ENCODE data around the gene FXYD7.

FXYD7 gene

DNA sequence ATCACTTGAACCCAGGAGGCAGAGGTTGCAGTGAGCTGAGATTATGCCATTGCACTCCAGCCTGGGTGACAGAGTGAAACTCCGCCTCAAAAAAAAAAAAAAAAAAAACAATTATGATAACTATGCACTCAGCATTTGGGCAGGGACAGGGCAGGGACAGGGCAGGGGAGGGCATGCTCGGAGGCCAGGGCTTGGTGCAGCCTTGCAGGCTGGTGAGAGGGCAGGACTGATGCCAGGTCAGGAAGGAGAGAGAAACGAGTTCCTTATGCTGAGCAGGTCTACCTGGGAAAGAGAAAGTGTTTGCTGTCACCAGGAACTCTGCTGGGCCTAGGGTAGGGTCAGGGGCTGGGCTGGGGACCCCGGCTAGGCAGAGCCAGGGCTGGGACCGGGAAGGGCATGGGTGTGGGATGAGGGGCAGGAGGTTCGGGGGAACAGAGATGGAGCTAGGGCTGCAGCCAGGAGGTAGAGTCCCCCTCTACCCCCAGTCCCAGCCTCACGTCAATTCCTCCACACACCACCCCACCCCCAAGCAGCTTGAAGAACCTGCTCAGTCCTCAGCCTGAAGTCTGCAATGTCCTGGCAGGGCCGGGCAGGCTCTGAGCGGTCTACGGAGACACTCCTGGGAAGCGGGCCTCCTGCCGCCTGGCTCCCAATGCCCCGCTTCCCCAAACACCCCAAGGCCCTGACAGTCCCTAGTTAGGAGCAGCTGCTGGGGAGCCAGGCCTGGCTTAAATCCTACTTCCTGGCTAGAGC lies 24.6 kb upstream of the FXYD7 start:
- Mint-ChIP-seq H3K27ac (no peak overlapping the region), H3K4me3 (no peak overlapping the region), H3K4me1 (ENCODE audit: low read depth) (peaks cover 3% of the 10 kb centered on the region), H3K27me3 (ENCODE audit: low read depth) (peaks cover 6% of the 10 kb centered on the region), H3K36me3 (ENCODE audit: low read depth) (no peaks in the 10 kb centered on the region), H3K9me3 (no peaks in the 10 kb centered on the region)

GRCh38 chr19:35119091-35119490 lies 24.0 kb upstream of the FXYD7 start:
- peaks cover 6% of the 10 kb centered on the region for H3K4me1 Mint-ChIP-seq (ENCODE audit: low read depth)
- H3K27ac Mint-ChIP-seq: no peak overlapping the region
- no peaks in the 10 kb centered on the region for H3K9me3 Mint-ChIP-seq
- H3K27me3 Mint-ChIP-seq (ENCODE audit: low read depth): peaks cover 6% of the 10 kb centered on the region
- no peak overlapping the region for H3K4me3 Mint-ChIP-seq
- no peaks in the 10 kb centered on the region for H3K36me3 Mint-ChIP-seq (ENCODE audit: low read depth)

GRCh38 chr19:35119578-35120155 lies 23.4 kb upstream of the FXYD7 start:
- Mint-ChIP-seq H3K27ac (no peak overlapping the region), H3K27me3 (ENCODE audit: low read depth) (peaks cover 6% of the 10 kb centered on the region), H3K9me3 (no peaks in the 10 kb centered on the region), H3K36me3 (ENCODE audit: low read depth) (no peaks in the 10 kb centered on the region), H3K4me1 (ENCODE audit: low read depth) (peaks cover 11% of the 10 kb centered on the region), H3K4me3 (no peak overlapping the region)

DNA sequence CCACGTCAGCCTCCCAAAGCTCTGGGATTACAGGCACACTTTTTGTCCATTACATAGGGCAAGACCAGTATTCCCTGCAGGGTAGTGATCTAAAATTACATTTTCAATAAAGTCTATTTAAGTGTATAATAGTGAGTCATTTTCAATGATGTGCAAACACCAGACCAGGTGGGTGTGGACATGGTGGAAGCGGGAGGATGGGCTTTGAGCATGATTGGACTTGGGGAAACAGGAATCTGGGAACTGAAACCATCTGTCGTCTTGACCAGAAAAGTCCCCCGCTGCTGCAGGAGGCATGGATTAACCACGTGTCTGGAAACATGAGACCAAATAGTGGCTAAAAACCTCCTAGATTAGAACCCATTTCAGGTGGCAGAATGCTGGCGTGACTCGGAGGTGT lies 22.6 kb upstream of the FXYD7 start:
- Mint-ChIP-seq H3K27ac (no peak overlapping the region), H3K27me3 (ENCODE audit: low read depth) (peaks cover 6% of the 10 kb centered on the region), H3K4me3 (no peak overlapping the region), H3K36me3 (ENCODE audit: low read depth) (no peaks in the 10 kb centered on the region), H3K4me1 (ENCODE audit: low read depth) (peaks cover 12% of the 10 kb centered on the region), H3K9me3 (no peaks in the 10 kb centered on the region)

DNA sequence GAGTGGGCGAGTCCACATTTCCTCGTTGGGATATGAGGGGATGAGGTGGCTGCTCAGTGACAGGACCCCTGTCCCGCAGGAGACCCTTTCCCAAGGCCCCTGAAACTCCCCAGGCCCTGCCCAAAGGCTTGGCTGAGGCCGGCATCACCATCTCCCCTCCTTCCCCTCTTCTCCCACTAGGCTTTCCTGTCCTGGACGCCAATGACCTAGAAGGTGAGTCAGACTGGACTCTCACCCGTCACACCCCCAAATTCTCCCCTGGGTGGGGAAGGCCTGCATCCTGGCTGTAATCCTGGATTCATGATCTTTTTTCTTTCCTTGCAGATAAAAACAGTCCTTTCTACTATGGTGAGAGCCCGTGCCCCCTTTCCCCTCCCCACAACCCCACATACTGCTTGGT lies 22.2 kb upstream of the FXYD7 start:
- Mint-ChIP-seq H3K4me3 (no peak overlapping the region), H3K27me3 (ENCODE audit: low read depth) (peaks cover 6% of the 10 kb centered on the region), H3K36me3 (ENCODE audit: low read depth) (no peaks in the 10 kb centered on the region), H3K27ac (no peak overlapping the region), H3K9me3 (no peaks in the 10 kb centered on the region), H3K4me1 (ENCODE audit: low read depth) (peaks cover 12% of the 10 kb centered on the region)

DNA sequence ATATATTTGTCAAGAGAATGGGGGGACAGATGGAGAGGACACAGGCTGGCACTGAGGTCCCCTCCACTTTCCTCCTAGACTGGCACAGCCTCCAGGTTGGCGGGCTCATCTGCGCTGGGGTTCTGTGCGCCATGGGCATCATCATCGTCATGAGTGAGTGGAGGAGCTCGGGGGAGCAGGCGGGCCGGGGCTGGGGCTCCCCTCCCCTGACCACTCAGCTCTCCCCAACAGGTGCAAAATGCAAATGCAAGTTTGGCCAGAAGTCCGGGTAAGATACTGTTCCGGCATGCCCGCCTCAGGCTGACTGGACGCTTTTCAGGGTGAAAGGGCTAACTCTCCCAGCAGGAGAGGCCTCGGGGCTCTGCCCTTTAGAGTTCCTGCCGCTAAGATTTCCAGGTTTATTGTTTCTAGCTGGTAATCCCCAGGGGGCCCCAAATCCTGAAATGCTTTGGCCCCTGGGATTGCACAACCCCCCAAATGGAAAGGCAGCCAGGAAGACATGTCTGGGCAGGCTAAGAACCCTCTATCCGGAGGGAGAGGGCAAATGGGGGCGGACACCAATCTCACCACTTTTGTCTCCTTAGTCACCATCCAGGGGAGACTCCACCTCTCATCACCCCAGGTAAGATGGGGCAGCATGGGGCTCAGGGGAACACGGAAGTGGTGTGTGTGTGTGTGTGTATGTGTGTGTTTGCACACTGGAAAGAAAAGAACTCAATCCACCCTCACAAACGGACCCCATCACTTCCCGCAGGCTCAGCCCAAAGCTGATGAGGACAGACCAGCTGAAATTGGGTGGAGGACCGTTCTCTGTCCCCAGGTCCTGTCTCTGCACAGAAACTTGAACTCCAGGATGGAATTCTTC lies 20.1 kb upstream of the FXYD7 start:
- Mint-ChIP-seq H3K27ac (no peak overlapping the region), H3K36me3 (ENCODE audit: low read depth) (no peaks in the 10 kb centered on the region), H3K9me3 (no peaks in the 10 kb centered on the region), H3K27me3 (ENCODE audit: low read depth) (no peaks in the 10 kb centered on the region), H3K4me3 (no peak overlapping the region), H3K4me1 (ENCODE audit: low read depth) (peaks cover 12% of the 10 kb centered on the region)

DNA sequence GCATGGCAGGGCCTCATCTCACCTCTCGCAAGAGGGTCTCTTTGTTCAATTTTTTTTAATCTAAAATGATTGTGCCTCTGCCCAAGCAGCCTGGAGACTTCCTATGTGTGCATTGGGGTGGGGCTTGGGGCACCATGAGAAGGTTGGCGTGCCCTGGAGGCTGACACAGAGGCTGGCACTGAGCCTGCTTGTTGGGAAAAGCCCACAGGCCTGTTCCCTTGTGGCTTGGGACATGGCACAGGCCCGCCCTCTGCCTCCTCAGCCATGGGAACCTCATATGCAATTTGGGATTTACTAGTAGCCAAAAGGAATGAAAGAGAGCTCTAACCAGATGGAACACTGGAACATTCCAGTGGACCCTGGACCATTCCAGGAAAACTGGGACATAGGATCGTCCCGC lies 19.5 kb upstream of the FXYD7 start:
- Mint-ChIP-seq H3K36me3 (ENCODE audit: low read depth) (no peaks in the 10 kb centered on the region), H3K4me3 (peak overlapping the region; percentile 69), H3K27ac (no peak overlapping the region)

GRCh38 chr19:35124098-35125060 lies 18.7 kb upstream of the FXYD7 start:
- peak overlapping the region; percentile 13 for H3K27ac Mint-ChIP-seq
- no peaks in the 10 kb centered on the region for H3K27me3 Mint-ChIP-seq (ENCODE audit: low read depth)
- H3K4me1 Mint-ChIP-seq (ENCODE audit: low read depth): peaks cover 12% of the 10 kb centered on the region
- no peaks in the 10 kb centered on the region for H3K36me3 Mint-ChIP-seq (ENCODE audit: low read depth)
- no peaks in the 10 kb centered on the region for H3K9me3 Mint-ChIP-seq
- H3K4me3 Mint-ChIP-seq: peak overlapping the region; percentile 69

More for the DNA sequence above, 19.5 kb upstream of the FXYD7 start:
- no peaks in the 10 kb centered on the region for H3K27me3 Mint-ChIP-seq (ENCODE audit: low read depth)
- no peaks in the 10 kb centered on the region for H3K9me3 Mint-ChIP-seq
- peaks cover 12% of the 10 kb centered on the region for H3K4me1 Mint-ChIP-seq (ENCODE audit: low read depth)

GRCh38 chr19:35125270-35125717 lies 17.8 kb upstream of the FXYD7 start:
- H3K4me3 Mint-ChIP-seq: no peak overlapping the region
- no peak overlapping the region for H3K27ac Mint-ChIP-seq
- no peaks in the 10 kb centered on the region for H3K27me3 Mint-ChIP-seq (ENCODE audit: low read depth)
- no peaks in the 10 kb centered on the region for H3K9me3 Mint-ChIP-seq
- H3K36me3 Mint-ChIP-seq (ENCODE audit: low read depth): no peaks in the 10 kb centered on the region
- H3K4me1 Mint-ChIP-seq (ENCODE audit: low read depth): peaks cover 12% of the 10 kb centered on the region

- no peak overlapping the region for H3K27ac Mint-ChIP-seq
- no peaks in the 10 kb centered on the region for H3K27me3 Mint-ChIP-seq (ENCODE audit: low read depth)
- no peaks in the 10 kb centered on the region for H3K36me3 Mint-ChIP-seq (ENCODE audit: low read depth)
- H3K4me3 Mint-ChIP-seq: no peak overlapping the region
- peaks cover 12% of the 10 kb centered on the region for H3K4me1 Mint-ChIP-seq (ENCODE audit: low read depth)
- H3K9me3 Mint-ChIP-seq: no peaks in the 10 kb centered on the region
Observed at GRCh38 chr19:35125749-35126623, 17.1 kb upstream of the FXYD7 start.

DNA sequence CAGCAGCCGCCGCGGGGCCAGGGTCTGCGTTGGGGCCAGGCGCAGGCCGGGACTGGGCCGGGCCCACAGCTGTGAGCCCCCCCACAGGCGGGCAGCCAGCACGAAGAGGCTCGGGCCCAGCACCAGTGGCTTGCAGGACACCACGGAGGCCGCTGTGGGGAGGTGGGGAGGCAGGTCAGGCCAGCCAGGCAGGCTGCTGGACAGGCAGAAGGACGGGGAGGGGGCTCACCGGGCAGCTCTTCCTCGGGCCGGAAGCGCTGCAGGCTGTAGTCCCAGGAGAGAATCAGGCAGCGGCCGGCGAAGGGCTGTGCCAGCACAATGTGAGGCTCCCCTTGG lies 16.5 kb upstream of the FXYD7 start:
- no peaks in the 10 kb centered on the region for H3K9me3 Mint-ChIP-seq
- no peaks in the 10 kb centered on the region for H3K36me3 Mint-ChIP-seq (ENCODE audit: low read depth)
- no peak overlapping the region for H3K27ac Mint-ChIP-seq
- H3K27me3 Mint-ChIP-seq (ENCODE audit: low read depth): no peaks in the 10 kb centered on the region
- peaks cover 12% of the 10 kb centered on the region for H3K4me1 Mint-ChIP-seq (ENCODE audit: low read depth)
- H3K4me3 Mint-ChIP-seq: no peak overlapping the region

GRCh38 chr19:35127871-35128270 lies 15.2 kb upstream of the FXYD7 start:
- Mint-ChIP-seq H3K4me3 (no peak overlapping the region), H3K4me1 (ENCODE audit: low read depth) (peaks cover 12% of the 10 kb centered on the region), H3K9me3 (no peaks in the 10 kb centered on the region), H3K27ac (no peak overlapping the region), H3K36me3 (ENCODE audit: low read depth) (no peaks in the 10 kb centered on the region), H3K27me3 (ENCODE audit: low read depth) (no peaks in the 10 kb centered on the region)

DNA sequence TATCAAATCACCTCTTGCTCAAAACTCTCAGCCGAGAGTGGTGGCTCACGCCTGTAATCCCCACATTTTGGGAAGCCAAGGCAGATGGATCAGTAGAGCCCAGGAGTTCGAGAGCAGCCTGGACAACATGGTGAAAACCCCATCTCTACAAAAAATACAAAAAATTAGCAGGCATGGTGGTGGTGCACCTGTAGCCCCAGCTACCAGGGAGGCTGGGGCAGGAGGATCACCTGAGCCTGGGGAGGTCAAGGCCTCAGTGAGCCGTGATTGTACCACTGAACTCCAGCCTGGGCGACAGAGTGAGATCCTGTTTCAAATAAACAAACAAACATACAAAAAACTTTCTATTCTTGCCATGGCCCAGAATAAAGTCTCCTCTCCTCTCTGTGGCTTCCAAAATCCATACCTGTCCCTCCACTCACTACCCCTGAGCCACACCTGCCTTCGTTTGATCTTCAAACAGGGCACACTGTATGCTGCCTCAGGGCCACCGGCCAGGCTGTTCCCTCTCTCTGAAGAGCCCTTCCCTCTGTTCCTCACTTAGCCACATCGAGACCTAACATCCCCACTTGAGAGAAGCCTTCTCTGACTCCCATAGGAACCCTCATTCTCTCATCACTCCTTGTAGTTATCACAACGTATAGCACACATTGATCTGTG lies 14.5 kb upstream of the FXYD7 start:
- Mint-ChIP-seq H3K27ac (no peak overlapping the region), H3K9me3 (no peaks in the 10 kb centered on the region)

More for the DNA sequence above, 14.5 kb upstream of the FXYD7 start:
- peaks cover 12% of the 10 kb centered on the region for H3K4me1 Mint-ChIP-seq (ENCODE audit: low read depth)
- H3K36me3 Mint-ChIP-seq (ENCODE audit: low read depth): no peaks in the 10 kb centered on the region
- H3K4me3 Mint-ChIP-seq: no peak overlapping the region
- no peaks in the 10 kb centered on the region for H3K27me3 Mint-ChIP-seq (ENCODE audit: low read depth)
